Activated CD4-positive, alpha-beta T cell treated with anti-CD3 and anti-CD28 coated beads for 36 hours (primary cell): ENCODE measurements around the gene OR10V1. TPM values are rescaled to one million over a fixed set of nuclear protein-coding genes. Genes with fewer than 3 reads are reported as not detected.
"Not testable (repeated sequence)": the region's sequence is repeated elsewhere in the genome, so short reads cannot be mapped to it uniquely, and the experiment has no call there.

Experiments used
- ATAC-seq: fragments of 200-7000 bp; cut with Tn5 transposase; one replicate; pipeline ENCODE4 v1.10.0; 2021; ENCODE audit warnings: mild to moderate bottlenecking, moderate library complexity
- CTCF ChIA-PET: fragments of 350-600 bp; sonication (Branson Sonifier 250); formaldehyde crosslinking; loops from one replicate; lab custom pipeline; 2021; ENCODE audit warnings: antibody characterized with exemption; lab: Charles Lee
- POLR2A ChIA-PET: fragments of 350-600 bp; sonication (Branson Sonifier 250); formaldehyde crosslinking; loops from one replicate; lab custom pipeline; 2021; ENCODE audit warnings: antibody characterized with exemption, inconsistent platforms; lab: Charles Lee
- DNase-seq: peaks from one replicate; pipeline ENCODE4 v3.0.0-alpha.2; 2020
- H3K27ac Mint-ChIP-seq: one replicate; pipeline ENCODE4 v1.8.0; 2021; ENCODE audit warnings: mixed read lengths
- H3K27me3 Mint-ChIP-seq: one replicate; pipeline ENCODE4 v1.8.0; 2021; ENCODE audit warnings: mixed read lengths
- H3K36me3 Mint-ChIP-seq: one replicate; pipeline ENCODE4 v1.8.0; 2021; ENCODE audit warnings: low read depth, mixed read lengths
- H3K4me1 Mint-ChIP-seq: one replicate; pipeline ENCODE4 v1.8.0; 2021; ENCODE audit warnings: mixed read lengths
- H3K4me3 Mint-ChIP-seq: one replicate; pipeline ENCODE4 v1.8.0; 2021; ENCODE audit warnings: mild to moderate bottlenecking, moderate library complexity, mixed read lengths
- H3K9me3 Mint-ChIP-seq: one replicate; pipeline ENCODE4 v1.8.0; 2021; ENCODE audit warnings: low read depth, mixed read lengths
- intact Hi-C, 2 experiments: fragments of 100-400 bp; cut with DNase I in 1 of 2; cut with micrococcal nuclease in 1 of 2; formaldehyde crosslinking; loops; one replicate each; pipeline versions ENCODE4 v1.14.2 to v1.15.1; 2022 to 2024; cut with DNase I, micrococcal nuclease
- total RNA-seq, 2 experiments: library from RNA; stranded (reverse); gene quantifications; one replicate each; pipeline ENCODE4 v1.2.3, GENCODE V29; 2021

Gene OR10V1
- total RNA-seq, 2 experiments from 2014 or later = not detected

GRCh38 chr11:59708537-59708936 is 5.1 kb downstream of the OR10V1 start:
- no peaks in the 10 kb centered on the region for H3K9me3 Mint-ChIP-seq
- H3K27ac Mint-ChIP-seq = no peak overlapping the region
- intact Hi-C loops = no loop called here
- peaks cover 14% of the 10 kb centered on the region for H3K27me3 Mint-ChIP-seq
- ATAC-seq = no peak
- no peaks in the 10 kb centered on the region for H3K36me3 Mint-ChIP-seq
- no peaks in the 10 kb centered on the region for H3K4me1 Mint-ChIP-seq
- DNase-seq = no peak
- H3K4me3 Mint-ChIP-seq = no peak overlapping the region
- POLR2A ChIA-PET = no interaction called here
- CTCF ChIA-PET = no interaction called here

GRCh38 chr11:59707371-59707770 is 6.3 kb downstream of the OR10V1 start:
- Mint-ChIP-seq H3K4me1 (no peaks in the 10 kb centered on the region), H3K4me3 (no peak overlapping the region), H3K36me3 (no peaks in the 10 kb centered on the region), H3K27ac (no peak overlapping the region), H3K9me3 (no peaks in the 10 kb centered on the region), H3K27me3 (peaks cover 10% of the 10 kb centered on the region)
- CTCF ChIA-PET = no interaction called here
- no peak for DNase-seq
- ATAC-seq = no peak
- POLR2A ChIA-PET = no interaction called here
- intact Hi-C loops = no loop called here

DNA sequence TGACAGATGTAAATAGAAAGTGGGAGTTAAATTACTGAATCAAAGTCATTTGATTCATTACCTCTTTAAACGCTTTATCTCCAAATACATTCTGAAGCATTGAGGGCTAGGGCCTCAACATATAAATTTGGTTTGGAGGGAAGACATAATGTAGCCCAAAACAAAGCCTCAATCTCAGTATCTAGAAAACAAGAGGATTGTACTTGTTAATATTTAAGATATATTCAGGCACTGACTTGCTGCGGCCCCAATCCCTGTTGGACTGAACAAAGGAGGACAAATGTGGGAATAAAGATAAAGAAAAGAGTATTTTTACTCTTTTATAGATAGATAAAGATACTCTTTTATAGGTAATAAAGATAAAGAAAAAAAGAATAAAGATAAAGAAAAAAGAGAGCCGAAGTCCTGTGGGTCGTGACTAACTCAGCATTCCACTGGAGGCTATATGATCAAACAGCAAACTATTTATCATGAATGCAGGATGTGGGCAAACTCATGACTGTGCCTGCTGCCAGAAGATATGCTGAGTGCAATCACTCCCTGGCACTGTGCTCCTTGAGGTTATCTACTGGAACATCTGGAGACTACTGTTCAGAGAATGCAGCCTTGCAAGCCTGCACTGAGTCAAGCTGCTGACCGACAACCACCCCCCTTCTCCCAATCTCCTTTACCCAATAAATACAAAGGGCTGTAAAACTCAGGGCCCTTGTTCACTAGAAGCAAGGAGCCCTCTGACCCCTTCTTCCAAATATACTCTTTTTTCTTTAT is 6.9 kb downstream of the OR10V1 start:
- Mint-ChIP-seq H3K9me3 (no peaks in the 10 kb centered on the region), H3K36me3 (no peaks in the 10 kb centered on the region), H3K4me1 (no peaks in the 10 kb centered on the region), H3K27ac (no peak overlapping the region), H3K4me3 (no peak overlapping the region), H3K27me3 (peaks cover 12% of the 10 kb centered on the region)
- ATAC-seq (no peak), DNase-seq (no peak)
- CTCF ChIA-PET = no interaction called here
- intact Hi-C loops = no loop called here
- POLR2A ChIA-PET = no interaction called here

GRCh38 chr11:59705294-59705693 is 8.4 kb downstream of the OR10V1 start:
- H3K9me3 Mint-ChIP-seq = no peaks in the 10 kb centered on the region
- intact Hi-C loops = no loop called here
- H3K36me3 Mint-ChIP-seq = no peaks in the 10 kb centered on the region
- ChIA-PET POLR2A (no interaction called here), CTCF (no interaction called here)
- peaks cover 12% of the 10 kb centered on the region for H3K27me3 Mint-ChIP-seq
- ATAC-seq (no peak), DNase-seq (no peak)
- no peak overlapping the region for H3K4me3 Mint-ChIP-seq
- H3K4me1 Mint-ChIP-seq = no peaks in the 10 kb centered on the region
- no peak overlapping the region for H3K27ac Mint-ChIP-seq

- DNase-seq, H3K4me1 Mint-ChIP-seq, H3K9me3 Mint-ChIP-seq, CTCF ChIA-PET, intact Hi-C loops, ATAC-seq, H3K36me3 Mint-ChIP-seq, H3K27ac Mint-ChIP-seq, H3K4me3 Mint-ChIP-seq, POLR2A ChIA-PET: not testable (repeated sequence)
- H3K27me3 Mint-ChIP-seq = peaks cover 12% of the 10 kb centered on the region
Observed at GRCh38 chr11:59703515-59703914, 10.1 kb downstream of the OR10V1 start.

GRCh38 chr11:59700157-59700556 is 13.5 kb downstream of the OR10V1 start:
- CTCF ChIA-PET, DNase-seq, H3K27ac Mint-ChIP-seq, intact Hi-C loops, H3K9me3 Mint-ChIP-seq, ATAC-seq, H3K36me3 Mint-ChIP-seq, H3K4me1 Mint-ChIP-seq, POLR2A ChIA-PET, H3K4me3 Mint-ChIP-seq: not testable (repeated sequence)
- peaks cover 15% of the 10 kb centered on the region for H3K27me3 Mint-ChIP-seq

DNA sequence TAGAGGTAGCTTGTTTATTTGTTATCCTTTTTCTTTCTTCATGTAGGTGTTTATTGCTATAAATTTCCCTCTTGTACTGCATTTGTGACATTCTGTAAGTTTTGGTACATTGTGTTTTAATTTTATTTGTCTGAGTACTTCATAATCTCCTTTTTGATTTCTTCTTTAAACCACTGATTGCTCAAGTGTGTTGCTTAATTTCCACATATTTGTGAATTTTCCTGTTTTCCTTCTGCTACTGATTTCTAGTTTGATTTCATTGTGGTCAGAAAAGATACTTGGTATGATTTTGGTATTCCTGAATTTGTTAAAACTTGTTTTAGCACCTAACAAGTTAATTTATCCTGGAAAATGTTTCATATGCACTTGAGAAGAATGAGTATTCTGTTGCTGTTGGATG is 15.1 kb downstream of the OR10V1 start:
- H3K9me3 Mint-ChIP-seq = peaks cover 4% of the 10 kb centered on the region
- intact Hi-C loops = no loop called here
- DNase-seq (no peak), ATAC-seq (no peak)
- H3K36me3 Mint-ChIP-seq = no peaks in the 10 kb centered on the region
- no peaks in the 10 kb centered on the region for H3K4me1 Mint-ChIP-seq
- POLR2A ChIA-PET = no interaction called here
- CTCF ChIA-PET = no interaction called here
- no peak overlapping the region for H3K4me3 Mint-ChIP-seq
- H3K27ac Mint-ChIP-seq = no peak overlapping the region
- peaks cover 11% of the 10 kb centered on the region for H3K27me3 Mint-ChIP-seq

DNA sequence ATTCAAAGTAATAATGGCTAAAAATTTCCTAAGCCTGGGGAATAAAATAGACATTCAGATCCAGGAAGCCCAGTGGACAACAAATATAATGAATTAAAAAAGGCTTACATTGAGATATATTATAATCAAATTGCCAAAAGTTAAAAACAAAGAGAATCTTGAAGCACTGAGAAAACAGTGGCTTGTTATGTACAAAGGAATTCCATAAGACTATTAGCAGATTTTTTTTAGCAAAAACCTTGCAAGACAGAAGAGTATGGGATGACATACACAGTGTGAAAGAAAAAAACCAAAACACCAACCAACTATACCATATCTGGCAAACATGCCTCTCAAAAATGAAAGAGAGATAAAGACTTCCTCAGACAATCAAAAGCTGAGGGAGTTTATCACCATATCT is 20.7 kb downstream of the OR10V1 start:
- Mint-ChIP-seq H3K4me1 (no peaks in the 10 kb centered on the region), H3K27ac (no peak overlapping the region), H3K27me3 (peaks cover 19% of the 10 kb centered on the region), H3K4me3 (no peak overlapping the region), H3K36me3 (no peaks in the 10 kb centered on the region), H3K9me3 (peaks cover 15% of the 10 kb centered on the region)
- intact Hi-C loops = no loop called here
- CTCF ChIA-PET = no interaction called here
- no peak for ATAC-seq
- DNase-seq = no peak
- POLR2A ChIA-PET = no interaction called here

DNA sequence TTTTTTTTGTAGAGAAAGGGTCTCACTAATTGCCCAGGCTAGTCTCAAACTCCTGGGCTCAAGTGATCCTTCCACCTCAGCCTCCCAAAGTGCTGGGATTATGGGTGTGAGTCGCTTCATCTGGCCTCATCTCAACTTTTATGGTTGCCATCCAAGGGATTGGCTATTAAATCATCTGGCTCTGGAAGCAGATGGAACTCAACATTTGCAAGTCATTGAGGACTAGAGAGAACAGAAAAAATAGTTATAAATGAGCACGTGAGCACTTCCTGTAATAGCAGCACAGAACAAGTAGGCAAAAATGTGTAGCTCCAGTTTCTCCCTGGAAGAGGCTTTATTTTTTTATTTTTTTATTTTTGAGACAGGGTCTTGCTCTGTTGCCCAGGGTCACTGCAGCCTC is 22.5 kb downstream of the OR10V1 start:
- ChIA-PET CTCF (interaction anchor here (0.7 kb wide), 2 partner anchors 361 to 391 kb away, joined by 3 to 6 read pairs; no protein-coding TSS in a partner anchor), POLR2A (no interaction called here)
- DNase-seq (no peak), ATAC-seq (no peak)
- Mint-ChIP-seq H3K9me3 (peaks cover 15% of the 10 kb centered on the region), H3K4me1 (no peaks in the 10 kb centered on the region), H3K27me3 (peaks cover 18% of the 10 kb centered on the region), H3K4me3 (no peak overlapping the region), H3K27ac (no peak overlapping the region), H3K36me3 (no peaks in the 10 kb centered on the region)
- intact Hi-C loops = no loop called here

GRCh38 chr11:59689015-59689414 is 24.6 kb downstream of the OR10V1 start:
- peaks cover 24% of the 10 kb centered on the region for H3K27me3 Mint-ChIP-seq
- POLR2A ChIA-PET = no interaction called here
- H3K4me1 Mint-ChIP-seq = no peaks in the 10 kb centered on the region

GRCh38 chr11:59681260-59681725 is 32.4 kb downstream of the OR10V1 start:
- POLR2A ChIA-PET, ATAC-seq, H3K9me3 Mint-ChIP-seq, H3K27ac Mint-ChIP-seq, H3K4me3 Mint-ChIP-seq, DNase-seq, H3K36me3 Mint-ChIP-seq: not testable (repeated sequence)
- intact Hi-C loops = loop anchor here in 1 of 2 experiments (5.0 kb wide), 2 partner anchors 249 to 509 kb away; partner anchors contain the start of gene DTX4
- Mint-ChIP-seq H3K27me3 (peaks cover 20% of the 10 kb centered on the region), H3K4me1 (peaks cover 10% of the 10 kb centered on the region)
- CTCF ChIA-PET = interaction anchor here (0.7 kb wide), 1 partner anchor 109 kb away, joined by 3 read pairs; no protein-coding TSS in a partner anchor

More at GRCh38 chr11:59689015-59689414, 24.6 kb downstream of the OR10V1 start:
- no peak overlapping the region for H3K4me3 Mint-ChIP-seq
- no peaks in the 10 kb centered on the region for H3K36me3 Mint-ChIP-seq
- DNase-seq (no peak), ATAC-seq (no peak)
- H3K27ac Mint-ChIP-seq = no peak overlapping the region
- CTCF ChIA-PET = no interaction called here
- H3K9me3 Mint-ChIP-seq = peaks cover 15% of the 10 kb centered on the region
- intact Hi-C loops = no loop called here
